ENCODE results near the gene NPM1.

- TF ChIP-seq CTCF (IDR thresholded peaks at IDR 0.05 in 8 of 11, conservative IDR thresholded peaks at IDR 0.05 in 3 of 11): no peak
- no peak for TF ChIP-seq POLR2A (IDR thresholded peaks at IDR 0.05)
Measured at GRCh38 chr5:171397599-171397998, 9.9 kb downstream of the NPM1 start.

Data from spleen (tissue), 7 donors.